DND-41 (cell line): ENCODE measurements around the gene NPTXR.

Source experiments
- EZH2 ChIP-seq: IDR thresholded peaks from 3 replicates; pipeline ENCODE4 v1.6.1; 2012; ENCODE audit warnings: borderline replicate concordance, low read depth, mild to moderate bottlenecking, moderate library complexity, low read length, inconsistent platforms; ENCODE audit not compliant: severe bottlenecking
- TF ChIP-seq, protein P1 (sequence below): IDR thresholded peaks from 2 replicates; pipeline ENCODE4 v1.5.1; 2012; ENCODE audit warnings: borderline replicate concordance, low read length, moderate library complexity, mild to moderate bottlenecking; ENCODE audit not compliant: poor library complexity, severe bottlenecking; ENCODE audit errors: extremely low read depth

DNA sequence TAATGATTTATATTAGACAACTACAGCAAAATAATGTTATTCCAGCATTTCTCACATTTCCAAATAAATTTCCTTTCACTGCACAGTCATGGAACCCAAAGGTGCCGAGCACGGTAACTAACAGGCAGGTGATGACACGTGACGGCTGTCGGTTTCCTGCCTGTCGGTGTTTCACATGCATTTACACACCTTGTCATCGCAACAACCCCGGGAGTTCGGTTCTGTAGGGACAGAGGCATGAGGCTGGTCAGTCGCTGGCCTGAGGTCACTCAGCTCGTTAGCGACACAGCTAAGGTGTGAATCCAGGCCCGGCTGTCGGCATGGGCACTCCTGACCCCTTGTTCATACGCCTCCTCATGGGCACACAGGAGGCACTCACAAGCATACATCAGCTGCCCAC lies 59.8 kb downstream of the NPTXR start:
- TF ChIP-seq, protein P1, sequence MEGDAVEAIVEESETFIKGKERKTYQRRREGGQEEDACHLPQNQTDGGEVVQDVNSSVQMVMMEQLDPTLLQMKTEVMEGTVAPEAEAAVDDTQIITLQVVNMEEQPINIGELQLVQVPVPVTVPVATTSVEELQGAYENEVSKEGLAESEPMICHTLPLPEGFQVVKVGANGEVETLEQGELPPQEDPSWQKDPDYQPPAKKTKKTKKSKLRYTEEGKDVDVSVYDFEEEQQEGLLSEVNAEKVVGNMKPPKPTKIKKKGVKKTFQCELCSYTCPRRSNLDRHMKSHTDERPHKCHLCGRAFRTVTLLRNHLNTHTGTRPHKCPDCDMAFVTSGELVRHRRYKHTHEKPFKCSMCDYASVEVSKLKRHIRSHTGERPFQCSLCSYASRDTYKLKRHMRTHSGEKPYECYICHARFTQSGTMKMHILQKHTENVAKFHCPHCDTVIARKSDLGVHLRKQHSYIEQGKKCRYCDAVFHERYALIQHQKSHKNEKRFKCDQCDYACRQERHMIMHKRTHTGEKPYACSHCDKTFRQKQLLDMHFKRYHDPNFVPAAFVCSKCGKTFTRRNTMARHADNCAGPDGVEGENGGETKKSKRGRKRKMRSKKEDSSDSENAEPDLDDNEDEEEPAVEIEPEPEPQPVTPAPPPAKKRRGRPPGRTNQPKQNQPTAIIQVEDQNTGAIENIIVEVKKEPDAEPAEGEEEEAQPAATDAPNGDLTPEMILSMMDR = no peak
- no peak for TF ChIP-seq EZH2
